ENCODE data around the gene DIPK1A.

Gene DIPK1A

DNA sequence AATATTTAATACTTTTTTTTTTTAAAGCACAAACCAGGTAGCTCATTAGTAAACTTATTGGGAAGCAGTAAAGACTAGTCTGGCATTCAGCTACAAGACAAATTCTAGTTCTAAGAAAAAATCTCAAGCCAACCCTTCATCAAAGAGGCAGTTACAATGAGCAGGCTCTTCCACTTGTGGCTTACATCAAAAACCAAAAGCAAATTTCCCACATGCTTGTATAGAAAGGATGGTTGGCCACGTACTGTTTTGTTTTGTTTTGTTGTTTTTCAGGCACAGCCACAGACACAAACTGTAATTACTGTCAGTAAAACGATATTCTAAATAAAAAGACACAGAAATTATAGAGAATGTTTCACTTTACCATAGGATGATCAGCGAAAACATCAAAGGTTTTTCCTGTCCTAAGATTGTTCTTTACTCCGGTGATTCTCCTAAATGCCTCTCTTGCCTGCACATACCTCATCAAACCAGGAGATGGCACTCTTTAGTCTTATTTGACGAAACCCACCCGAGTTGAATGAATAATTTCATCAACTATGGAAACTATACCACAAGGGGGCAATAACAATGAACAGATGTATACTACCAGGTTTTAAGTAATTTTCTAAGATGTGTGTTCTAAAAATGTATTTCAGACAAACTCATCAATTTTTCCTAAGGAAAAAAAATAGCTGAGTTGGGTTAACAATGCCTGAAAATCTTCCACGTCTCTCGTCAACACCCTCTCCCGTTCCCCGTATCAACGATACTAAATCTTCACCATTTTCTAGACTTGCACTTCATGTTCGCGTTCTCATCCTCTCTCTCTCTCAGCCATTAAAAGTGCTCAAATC is 102.5 kb downstream of the DIPK1A start (continued):
- TF ChIP-seq KLF1 (tag by site-specific recombination; IDR thresholded peaks at IDR 0.05) (no peak), ZNF341 (tag by site-specific recombination; IDR thresholded peaks at IDR 0.05; ENCODE audit: low read depth) (no peak), ZNF366 (tag by site-specific recombination; conservative IDR thresholded peaks at IDR 0.05) (peak; percentile 64), ZBTB20 (tag by site-specific recombination; IDR thresholded peaks at IDR 0.05) (no peak), ZNF354C (tag by site-specific recombination; IDR thresholded peaks at IDR 0.05; ENCODE audit: borderline replicate concordance, low read depth) (no peak), ZFP3 (tag by site-specific recombination; IDR thresholded peaks at IDR 0.05; ENCODE audit: low read depth) (no peak), ZFP69B (tag by site-specific recombination; IDR thresholded peaks at IDR 0.05) (no peak), ZNF133 (tag by site-specific recombination; IDR thresholded peaks at IDR 0.05) (no peak), SP7 (tag by site-specific recombination; IDR thresholded peaks at IDR 0.05) (0 out of 2 replicates have a peak, but pooled peaks have one; percentile 27), KLF10 (tag by site-specific recombination; IDR thresholded peaks at IDR 0.05) (no peak), ZNF76 (tag by site-specific recombination; IDR thresholded peaks at IDR 0.05; ENCODE audit: borderline replicate concordance, low read depth) (no peak), ZNF544 (tag by site-specific recombination; IDR thresholded peaks at IDR 0.05) (no peak), ZNF223 (tag by site-specific recombination; IDR thresholded peaks at IDR 0.05) (no peak), TCF7L2 (IDR thresholded peaks at IDR 0.05; ENCODE audit: borderline replicate concordance, low read depth, low read length) (0 out of 2 replicates have a peak, but pooled peaks have one; percentile 33), YY2 (tag by site-specific recombination; IDR thresholded peaks at IDR 0.05) (peak; percentile 52; the same call in 1 of the 2 replicates), ZNF677 (tag by site-specific recombination; IDR thresholded peaks at IDR 0.05) (no peak), REPIN1 (tag by site-specific recombination; IDR thresholded peaks at IDR 0.05; ENCODE audit: low read depth) (no peak), OVOL3 (tag by site-specific recombination; IDR thresholded peaks at IDR 0.05) (no peak), ZBTB7A (tag by site-specific recombination; IDR thresholded peaks at IDR 0.05; ENCODE audit: low read depth) (no peak; the same call in 1 of the 2 replicates), ZFP37 (tag by site-specific recombination; IDR thresholded peaks at IDR 0.05) (0 out of 2 replicates have a peak, but pooled peaks have one; percentile 71), ZNF529 (tag by site-specific recombination; IDR thresholded peaks at IDR 0.05; ENCODE audit: insufficient replicate concordance) (no peak), ZNF302 (tag by site-specific recombination; IDR thresholded peaks at IDR 0.05; ENCODE audit: low read depth) (no peak)
- TF ChIP-seq, protein P1, sequence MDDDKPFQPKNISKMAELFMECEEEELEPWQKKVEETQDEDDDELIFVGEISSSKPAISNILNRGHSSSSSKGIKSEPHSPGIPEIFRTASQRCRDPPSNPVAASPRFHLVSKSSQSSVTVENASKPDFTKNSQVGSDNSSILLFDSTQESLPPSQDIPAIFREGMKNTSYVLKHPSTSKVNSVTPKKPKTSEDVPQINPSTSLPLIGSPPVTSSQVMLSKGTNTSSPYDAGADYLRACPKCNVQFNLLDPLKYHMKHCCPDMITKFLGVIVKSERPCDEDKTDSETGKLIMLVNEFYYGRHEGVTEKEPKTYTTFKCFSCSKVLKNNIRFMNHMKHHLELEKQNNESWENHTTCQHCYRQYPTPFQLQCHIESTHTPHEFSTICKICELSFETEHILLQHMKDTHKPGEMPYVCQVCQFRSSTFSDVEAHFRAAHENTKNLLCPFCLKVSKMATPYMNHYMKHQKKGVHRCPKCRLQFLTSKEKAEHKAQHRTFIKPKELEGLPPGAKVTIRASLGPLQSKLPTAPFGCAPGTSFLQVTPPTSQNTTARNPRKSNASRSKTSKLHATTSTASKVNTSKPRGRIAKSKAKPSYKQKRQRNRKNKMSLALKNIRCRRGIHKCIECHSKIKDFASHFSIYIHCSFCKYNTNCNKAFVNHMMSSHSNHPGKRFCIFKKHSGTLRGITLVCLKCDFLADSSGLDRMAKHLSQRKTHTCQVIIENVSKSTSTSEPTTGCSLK (tag by site-specific recombination; IDR thresholded peaks at IDR 0.05) = no peak
- TF ChIP-seq, protein P2, sequence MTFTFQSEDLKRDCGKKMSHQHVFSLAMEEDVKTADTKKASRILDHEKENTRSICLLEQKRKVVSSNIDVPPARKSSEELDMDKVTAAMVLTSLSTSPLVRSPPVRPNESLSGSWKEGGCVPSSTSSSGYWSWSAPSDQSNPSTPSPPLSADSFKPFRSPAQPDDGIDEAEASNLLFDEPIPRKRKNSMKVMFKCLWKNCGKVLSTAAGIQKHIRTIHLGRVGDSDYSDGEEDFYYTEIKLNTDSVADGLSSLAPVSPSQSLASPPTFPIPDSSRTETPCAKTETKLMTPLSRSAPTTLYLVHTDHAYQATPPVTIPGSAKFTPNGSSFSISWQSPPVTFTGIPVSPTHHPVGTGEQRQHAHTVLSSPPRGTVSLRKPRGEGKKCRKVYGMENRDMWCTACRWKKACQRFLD (tag by site-specific recombination; IDR thresholded peaks at IDR 0.05) = no peak
- TF ChIP-seq, protein P3, sequence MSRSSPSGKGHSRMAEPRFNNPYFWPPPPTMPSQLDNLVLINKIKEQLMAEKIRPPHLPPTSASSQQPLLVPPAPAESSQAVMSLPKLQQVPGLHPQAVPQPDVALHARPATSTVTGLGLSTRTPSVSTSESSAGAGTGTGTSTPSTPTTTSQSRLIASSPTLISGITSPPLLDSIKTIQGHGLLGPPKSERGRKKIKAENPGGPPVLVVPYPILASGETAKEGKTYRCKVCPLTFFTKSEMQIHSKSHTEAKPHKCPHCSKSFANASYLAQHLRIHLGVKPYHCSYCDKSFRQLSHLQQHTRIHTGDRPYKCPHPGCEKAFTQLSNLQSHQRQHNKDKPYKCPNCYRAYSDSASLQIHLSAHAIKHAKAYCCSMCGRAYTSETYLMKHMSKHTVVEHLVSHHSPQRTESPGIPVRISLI (tag by site-specific recombination; IDR thresholded peaks at IDR 0.05) = no peak
- TF ChIP-seq, protein P4, sequence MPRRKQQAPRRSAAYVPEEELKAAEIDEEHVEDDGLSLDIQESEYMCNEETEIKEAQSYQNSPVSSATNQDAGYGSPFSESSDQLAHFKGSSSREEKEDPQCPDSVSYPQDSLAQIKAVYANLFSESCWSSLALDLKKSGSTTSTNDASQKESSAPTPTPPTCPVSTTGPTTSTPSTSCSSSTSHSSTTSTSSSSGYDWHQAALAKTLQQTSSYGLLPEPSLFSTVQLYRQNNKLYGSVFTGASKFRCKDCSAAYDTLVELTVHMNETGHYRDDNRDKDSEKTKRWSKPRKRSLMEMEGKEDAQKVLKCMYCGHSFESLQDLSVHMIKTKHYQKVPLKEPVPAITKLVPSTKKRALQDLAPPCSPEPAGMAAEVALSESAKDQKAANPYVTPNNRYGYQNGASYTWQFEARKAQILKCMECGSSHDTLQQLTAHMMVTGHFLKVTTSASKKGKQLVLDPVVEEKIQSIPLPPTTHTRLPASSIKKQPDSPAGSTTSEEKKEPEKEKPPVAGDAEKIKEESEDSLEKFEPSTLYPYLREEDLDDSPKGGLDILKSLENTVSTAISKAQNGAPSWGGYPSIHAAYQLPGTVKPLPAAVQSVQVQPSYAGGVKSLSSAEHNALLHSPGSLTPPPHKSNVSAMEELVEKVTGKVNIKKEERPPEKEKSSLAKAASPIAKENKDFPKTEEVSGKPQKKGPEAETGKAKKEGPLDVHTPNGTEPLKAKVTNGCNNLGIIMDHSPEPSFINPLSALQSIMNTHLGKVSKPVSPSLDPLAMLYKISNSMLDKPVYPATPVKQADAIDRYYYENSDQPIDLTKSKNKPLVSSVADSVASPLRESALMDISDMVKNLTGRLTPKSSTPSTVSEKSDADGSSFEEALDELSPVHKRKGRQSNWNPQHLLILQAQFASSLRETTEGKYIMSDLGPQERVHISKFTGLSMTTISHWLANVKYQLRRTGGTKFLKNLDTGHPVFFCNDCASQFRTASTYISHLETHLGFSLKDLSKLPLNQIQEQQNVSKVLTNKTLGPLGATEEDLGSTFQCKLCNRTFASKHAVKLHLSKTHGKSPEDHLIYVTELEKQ (tag by site-specific recombination; IDR thresholded peaks at IDR 0.05; ENCODE audit: borderline replicate concordance) = no peak
- TF ChIP-seq, protein P5, sequence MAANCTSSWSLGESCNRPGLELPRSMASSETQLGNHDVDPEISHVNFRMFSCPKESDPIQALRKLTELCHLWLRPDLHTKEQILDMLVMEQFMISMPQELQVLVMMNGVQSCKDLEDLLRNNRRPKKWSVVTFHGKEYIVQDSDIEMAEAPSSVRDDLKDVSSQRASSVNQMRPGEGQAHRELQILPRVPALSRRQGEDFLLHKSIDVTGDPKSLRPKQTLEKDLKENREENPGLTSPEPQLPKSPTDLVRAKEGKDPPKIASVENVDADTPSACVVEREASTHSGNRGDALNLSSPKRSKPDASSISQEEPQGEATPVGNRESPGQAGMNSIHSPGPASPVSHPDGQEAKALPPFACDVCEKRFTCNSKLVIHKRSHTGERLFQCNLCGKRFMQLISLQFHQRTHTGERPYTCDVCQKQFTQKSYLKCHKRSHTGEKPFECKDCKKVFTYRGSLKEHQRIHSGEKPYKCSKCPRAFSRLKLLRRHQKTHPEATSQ (tag by site-specific recombination; IDR thresholded peaks at IDR 0.05) = no peak
- TF ChIP-seq, protein P6, sequence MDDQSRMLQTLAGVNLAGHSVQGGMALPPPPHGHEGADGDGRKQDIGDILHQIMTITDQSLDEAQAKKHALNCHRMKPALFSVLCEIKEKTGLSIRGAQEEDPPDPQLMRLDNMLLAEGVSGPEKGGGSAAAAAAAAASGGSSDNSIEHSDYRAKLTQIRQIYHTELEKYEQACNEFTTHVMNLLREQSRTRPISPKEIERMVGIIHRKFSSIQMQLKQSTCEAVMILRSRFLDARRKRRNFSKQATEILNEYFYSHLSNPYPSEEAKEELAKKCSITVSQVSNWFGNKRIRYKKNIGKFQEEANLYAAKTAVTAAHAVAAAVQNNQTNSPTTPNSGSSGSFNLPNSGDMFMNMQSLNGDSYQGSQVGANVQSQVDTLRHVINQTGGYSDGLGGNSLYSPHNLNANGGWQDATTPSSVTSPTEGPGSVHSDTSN (CRISPR knock-in tag; IDR thresholded peaks at IDR 0.05) = no peak
- TF ChIP-seq, protein P7, sequence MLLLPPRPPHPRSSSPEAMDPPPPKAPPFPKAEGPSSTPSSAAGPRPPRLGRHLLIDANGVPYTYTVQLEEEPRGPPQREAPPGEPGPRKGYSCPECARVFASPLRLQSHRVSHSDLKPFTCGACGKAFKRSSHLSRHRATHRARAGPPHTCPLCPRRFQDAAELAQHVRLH (tag by site-specific recombination; IDR thresholded peaks at IDR 0.05) = 0 out of 2 replicates have a peak, but pooled peaks have one; percentile 33

Measured in HEK293 (cell line).